Fibroblast of mammary gland (primary cell): Measurements from ENCODE around the gene ASB11.
"Not testable (repeated sequence)": the region's sequence is repeated elsewhere in the genome, so short reads cannot be mapped to it uniquely, and the experiment has no call there.

ENCODE experiments used
- DNase-seq: peaks from one replicate; pipeline ENCODE4 v3.0.0-alpha.2; 2010; ENCODE audit warnings: low read depth
- H3K4me3 ChIP-seq: 2 replicates; pipeline ENCODE4 v1.5.1; 2011; ENCODE audit warnings: low read depth, mild to moderate bottlenecking, low read length, moderate library complexity; ENCODE audit not compliant: control insufficient read depth
- TF ChIP-seq, protein P1 (sequence below): conservative IDR thresholded peaks from 2 replicates; pipeline ENCODE4 v1.5.1; 2011; ENCODE audit warnings: low read depth, low read length, inconsistent platforms; ENCODE audit not compliant: control insufficient read depth, insufficient read depth

Gene ASB11

DNA sequence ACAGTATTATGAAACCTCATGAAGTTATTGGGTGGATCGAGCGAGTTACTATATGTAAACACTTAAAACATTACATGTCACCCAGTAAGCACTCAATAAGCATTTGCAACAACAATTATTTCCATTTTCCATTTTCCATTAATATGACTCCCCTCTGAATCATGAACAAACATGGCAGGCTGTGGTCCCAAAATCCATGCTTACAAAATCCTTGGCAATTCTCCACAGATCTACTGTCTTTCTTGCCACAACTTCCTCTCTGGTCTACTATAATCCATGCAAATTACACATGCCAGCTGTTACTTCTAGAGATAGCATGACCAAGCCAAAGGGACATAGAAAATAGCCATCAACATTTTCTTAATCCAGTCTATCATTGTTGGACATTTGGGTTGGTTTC lies 22.0 kb downstream of the ASB11 start:
- no peak overlapping the region for H3K4me3 ChIP-seq
- DNase-seq, result peak; percentile 33
- TF ChIP-seq, protein P1, sequence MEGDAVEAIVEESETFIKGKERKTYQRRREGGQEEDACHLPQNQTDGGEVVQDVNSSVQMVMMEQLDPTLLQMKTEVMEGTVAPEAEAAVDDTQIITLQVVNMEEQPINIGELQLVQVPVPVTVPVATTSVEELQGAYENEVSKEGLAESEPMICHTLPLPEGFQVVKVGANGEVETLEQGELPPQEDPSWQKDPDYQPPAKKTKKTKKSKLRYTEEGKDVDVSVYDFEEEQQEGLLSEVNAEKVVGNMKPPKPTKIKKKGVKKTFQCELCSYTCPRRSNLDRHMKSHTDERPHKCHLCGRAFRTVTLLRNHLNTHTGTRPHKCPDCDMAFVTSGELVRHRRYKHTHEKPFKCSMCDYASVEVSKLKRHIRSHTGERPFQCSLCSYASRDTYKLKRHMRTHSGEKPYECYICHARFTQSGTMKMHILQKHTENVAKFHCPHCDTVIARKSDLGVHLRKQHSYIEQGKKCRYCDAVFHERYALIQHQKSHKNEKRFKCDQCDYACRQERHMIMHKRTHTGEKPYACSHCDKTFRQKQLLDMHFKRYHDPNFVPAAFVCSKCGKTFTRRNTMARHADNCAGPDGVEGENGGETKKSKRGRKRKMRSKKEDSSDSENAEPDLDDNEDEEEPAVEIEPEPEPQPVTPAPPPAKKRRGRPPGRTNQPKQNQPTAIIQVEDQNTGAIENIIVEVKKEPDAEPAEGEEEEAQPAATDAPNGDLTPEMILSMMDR, result no peak

DNA sequence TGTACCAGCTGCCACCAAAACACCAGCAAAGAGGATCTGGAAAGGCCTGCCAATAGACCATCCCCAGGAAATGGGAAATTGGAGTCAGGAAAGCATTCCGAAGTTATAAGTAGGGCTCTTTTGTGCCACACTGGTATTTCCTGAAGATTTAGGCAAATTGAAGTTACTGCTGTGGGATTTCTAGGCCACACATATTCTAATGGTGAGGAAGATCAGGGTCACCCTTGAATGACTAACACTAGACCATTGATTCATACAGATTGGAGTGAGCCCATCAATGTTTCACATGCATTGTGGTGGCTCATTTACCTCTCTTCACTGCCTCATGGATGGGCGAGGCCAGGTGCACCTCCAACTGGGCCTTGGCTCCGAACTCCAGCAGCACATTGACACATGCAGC lies 22.6 kb downstream of the ASB11 start:
- no peak for DNase-seq
- H3K4me3 ChIP-seq, result no peak overlapping the region
- TF ChIP-seq, protein P1, result no peak

DNA sequence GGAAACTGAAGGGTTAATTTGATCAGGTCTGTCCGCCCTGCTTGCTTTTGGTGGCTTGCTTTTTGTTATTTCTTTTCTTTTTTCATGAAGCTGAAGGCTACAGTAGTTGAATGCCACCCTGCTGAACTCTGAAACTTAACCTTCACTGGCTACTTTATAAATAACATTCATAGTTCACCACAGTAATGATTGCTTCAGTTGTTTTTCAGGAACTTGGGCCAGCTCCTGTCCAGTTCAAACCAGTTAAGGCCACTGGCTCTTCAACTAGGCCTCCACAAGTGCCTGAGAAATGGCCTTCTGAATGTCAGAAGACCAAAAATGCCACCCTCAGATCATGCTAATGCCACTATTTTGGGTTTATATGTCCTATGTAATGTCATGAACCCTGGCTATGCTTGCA lies 37.8 kb downstream of the ASB11 start:
- no peak for DNase-seq
- no peak overlapping the region for H3K4me3 ChIP-seq
- TF ChIP-seq, protein P1, result no peak

DNA sequence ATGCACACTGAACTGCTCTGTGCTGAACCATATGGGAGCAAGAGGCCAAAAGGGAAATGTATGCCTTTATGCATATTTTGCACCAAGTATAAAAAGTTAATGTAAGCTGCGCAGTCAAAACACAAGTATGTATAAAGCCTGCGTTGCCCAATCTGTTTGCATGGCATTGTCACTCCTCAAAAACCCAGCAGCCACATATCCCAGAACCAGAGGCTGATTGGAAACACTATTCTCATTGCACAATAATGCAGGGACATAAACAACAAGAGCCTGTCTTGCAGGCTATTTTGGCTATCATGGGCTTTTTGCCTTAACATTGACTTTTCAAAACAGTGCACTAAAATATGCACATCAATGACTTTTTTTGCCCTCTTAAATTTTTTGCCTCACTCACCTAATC lies 40.5 kb downstream of the ASB11 start:
- DNase-seq, result no peak
- no peak overlapping the region for H3K4me3 ChIP-seq
- TF ChIP-seq, protein P1, result no peak

DNA sequence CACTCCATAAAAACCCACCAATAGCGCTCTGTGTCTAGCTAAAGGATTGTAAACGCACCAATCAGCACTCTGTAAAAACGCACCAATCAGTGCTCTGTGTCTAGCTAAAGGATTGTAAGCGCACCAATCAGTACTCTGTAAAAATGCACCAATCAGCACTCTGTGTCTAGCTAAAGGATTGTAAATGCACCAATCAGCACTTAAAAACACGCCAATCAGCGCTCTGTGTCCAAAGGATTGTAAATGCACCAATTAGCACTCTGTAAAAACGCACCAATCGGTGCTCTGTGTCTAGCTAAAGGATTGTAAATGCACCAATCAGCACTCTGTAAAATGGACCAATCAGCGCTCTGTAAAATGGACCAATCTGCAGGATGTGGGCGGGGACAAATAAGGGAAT lies 42.2 kb downstream of the ASB11 start:
- H3K4me3 ChIP-seq, DNase-seq: not testable (repeated sequence)

DNA sequence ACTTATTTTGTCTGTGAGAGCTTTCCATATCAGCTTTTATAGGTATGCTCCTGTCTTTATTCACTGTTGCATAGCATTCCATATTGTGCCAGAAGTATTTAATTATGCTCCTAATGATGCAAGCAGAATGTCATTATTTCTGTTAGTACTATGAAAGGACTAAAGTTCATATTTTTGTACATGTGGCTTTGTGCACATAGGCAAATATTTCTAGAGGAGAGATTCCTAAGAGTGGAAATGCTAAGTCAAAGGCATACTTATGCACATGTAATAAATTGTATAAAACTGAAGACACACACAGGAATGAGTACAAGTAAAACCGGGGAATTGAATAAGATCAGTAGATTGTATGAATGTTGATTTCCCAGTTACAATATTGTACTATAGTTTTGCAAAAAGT lies 43.7 kb downstream of the ASB11 start:
- TF ChIP-seq, protein P1, result no peak
- H3K4me3 ChIP-seq, result no peak overlapping the region
- DNase-seq, result no peak

DNA sequence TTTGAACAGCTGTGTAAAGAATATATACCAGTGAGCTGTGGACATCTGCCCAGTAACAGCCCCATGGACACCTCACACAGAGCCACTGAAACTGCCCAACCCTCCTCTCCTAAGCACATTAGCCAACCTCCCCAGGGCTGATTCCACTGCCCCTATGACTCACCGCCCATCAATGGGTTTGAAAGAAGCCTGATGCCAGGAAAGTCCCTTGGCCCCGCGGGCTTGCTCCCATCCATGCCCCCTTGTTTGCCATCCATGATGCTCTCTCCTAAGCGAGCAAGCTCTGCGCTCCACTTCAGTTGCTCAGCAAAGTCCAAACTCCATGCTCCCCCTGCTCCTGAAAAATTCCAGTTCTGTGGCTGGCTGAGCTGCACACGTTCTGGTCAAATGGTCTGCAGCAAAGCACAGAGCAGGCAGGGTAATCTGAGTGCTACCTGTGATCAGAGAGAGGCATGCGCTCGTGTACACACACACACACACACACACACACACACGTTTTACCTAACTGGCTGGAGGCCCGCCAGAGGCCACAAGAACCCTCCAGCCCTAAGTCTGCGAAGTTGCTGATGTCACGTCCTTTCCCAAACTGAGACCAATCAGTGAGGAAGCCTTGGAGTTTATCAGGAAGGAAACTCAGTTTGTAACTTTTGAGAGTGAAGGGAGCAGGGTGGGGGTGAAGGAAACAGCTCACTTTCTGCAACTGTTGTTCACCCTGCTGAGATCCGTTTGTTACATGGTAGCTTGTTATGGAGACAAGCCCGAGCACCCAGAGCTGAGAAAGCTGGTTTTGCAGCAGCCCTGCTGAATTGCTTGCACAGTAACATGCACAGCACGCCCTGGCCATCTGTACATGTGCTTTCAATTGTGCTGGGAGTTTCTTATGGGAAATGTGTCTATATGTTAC lies 45.6 kb downstream of the ASB11 start, which contains the start of gene ASB9:
Gene ASB9, minus strand, starts transcription at position 466 of the 904 bp plus-strand sequence. Its CDS starts 209 bp downstream, at position 257.
- TF ChIP-seq, protein P1, result no peak
- H3K4me3 ChIP-seq, result peak within 1 kb of the TSS; percentile 16
- DNase-seq, result peak; percentile 79
